NOMO-1 treated with dmso at 0.1 percent for 144 hours (cell line): ENCODE measurements around the gene GABPB1.

Source experiments
- DNase-seq: peaks from one replicate; lab custom pipeline; 2025; ENCODE audit not compliant: unreplicated experiment; lab: John Stamatoyannopoulos, UW

GABPB1 gene

GRCh38 chr15:50280271-50280670 lies 74.7 kb downstream of the GABPB1 start:
- DNase-seq = no peak

GRCh38 chr15:50278496-50278895 lies 76.5 kb downstream of the GABPB1 start:
- DNase-seq = peak; percentile 28

DNA sequence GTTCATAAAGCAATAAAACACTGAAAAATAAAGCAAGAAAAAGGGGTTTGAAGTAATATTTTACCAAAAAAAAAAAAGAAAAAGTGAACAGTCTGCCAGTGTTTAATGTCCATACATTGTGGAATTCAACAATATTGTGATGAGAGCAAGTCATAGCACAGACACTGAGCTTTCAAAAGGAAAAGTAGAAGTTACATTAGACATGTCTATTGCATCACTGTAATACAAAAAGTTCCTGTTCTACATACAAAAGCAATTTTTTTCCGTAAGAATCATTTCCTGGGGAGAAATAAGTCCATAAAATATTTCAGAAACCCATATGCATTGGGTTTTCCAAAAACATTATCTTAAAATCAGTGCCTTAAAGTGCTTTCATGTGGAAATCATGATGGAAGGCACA lies 77.6 kb downstream of the GABPB1 start:
- no peak for DNase-seq

DNA sequence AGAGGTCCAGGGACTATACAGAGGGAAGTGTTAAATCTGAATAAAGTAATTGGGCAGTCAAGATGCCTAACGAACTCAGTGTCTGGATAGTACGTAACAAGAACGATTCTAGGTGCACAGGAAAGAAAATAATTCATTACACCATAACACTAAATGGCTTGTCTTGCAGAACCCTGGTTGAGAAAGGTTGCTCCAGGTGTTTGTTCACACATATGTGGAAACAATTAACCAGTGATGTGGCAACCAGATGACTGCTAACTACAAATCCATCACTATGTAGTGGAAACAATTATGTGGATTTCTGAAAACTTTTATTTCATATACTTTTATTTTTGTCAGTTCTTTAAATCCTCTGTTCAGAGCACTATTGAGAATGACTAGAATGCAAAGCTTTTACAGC lies 79.1 kb downstream of the GABPB1 start:
- no peak for DNase-seq

DNA sequence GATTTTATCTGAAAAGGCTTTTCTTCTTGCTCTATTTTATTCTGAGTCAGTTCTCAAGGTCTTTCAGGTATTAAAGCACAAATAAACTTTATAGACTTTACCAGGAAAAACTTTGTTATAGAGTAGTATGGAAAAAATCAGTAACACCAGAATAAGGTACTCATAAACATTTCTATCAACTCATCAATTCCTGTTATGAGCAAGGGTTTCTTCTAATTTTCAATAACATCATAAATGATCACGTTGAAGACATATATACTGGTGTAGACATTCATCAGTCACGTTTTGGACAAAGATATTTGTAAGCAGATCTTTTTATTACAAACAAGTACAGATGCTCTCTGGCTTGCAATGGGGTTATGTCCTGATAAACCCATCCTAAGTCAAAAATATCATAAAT lies 79.9 kb downstream of the GABPB1 start:
- no peak for DNase-seq

DNA sequence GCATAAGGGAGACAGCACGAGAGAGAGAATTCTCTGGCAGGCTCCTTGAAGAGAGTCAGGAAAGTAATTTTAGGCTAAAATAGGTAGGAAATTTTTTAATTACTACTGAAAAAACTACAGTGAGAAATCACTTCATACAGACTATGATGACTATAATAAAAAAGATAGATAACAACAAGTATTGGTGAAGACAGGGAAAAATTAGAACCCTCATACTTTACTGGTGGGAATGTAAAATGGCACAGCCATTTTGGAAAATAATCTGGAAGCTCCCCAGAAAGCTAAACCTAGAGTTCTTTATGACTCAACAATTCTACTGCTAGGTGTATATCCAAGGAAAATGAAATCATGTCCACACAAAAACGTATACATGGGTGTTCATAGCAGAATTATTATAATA lies 87.4 kb downstream of the GABPB1 start:
- no peak for DNase-seq

GRCh38 chr15:50265620-50266019 lies 89.4 kb downstream of the GABPB1 start, which contains the start of gene HDC:
Gene HDC (minus strand): TSS chr15:50265726. CDS start chr15:50265623, 103 bp downstream.
- no peak for DNase-seq

- no peak for DNase-seq
Observed at GRCh38 chr15:50262533-50262932, 92.5 kb downstream of the GABPB1 start.

- DNase-seq = no peak
Observed at GRCh38 chr15:50261981-50262380, 93.0 kb downstream of the GABPB1 start.

DNA sequence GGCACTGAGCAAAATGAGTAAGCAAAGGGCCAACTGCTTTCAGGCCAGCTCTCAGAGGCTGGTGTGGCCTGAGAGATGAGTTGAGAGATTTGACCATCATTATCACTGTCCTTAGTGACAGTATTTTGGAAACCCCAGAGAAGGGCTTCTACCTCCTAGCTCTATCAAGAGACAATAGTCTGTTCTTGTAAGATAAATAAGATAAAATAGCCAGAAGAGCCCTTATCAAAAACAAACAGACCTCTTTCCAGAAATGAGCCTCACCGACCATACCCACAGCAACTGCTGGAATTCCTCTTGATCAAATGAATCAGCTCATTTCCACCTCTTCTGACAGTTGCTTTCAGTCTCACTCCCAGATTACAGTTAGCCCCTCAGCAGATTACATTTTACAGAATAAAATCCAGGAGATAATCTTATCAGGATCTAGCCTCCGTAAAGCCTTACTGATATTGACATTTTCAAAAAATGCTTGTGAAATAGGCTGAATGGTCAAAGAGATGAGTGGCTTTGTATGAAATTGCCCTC lies 94.0 kb downstream of the GABPB1 start:
- no peak for DNase-seq

GRCh38 chr15:50259276-50259675 lies 95.7 kb downstream of the GABPB1 start:
- no peak for DNase-seq

GRCh38 chr15:50257924-50258323 lies 97.1 kb downstream of the GABPB1 start:
- DNase-seq = peak; percentile 63

- DNase-seq = no peak
Observed at GRCh38 chr15:50257332-50257731, 97.7 kb downstream of the GABPB1 start.

- DNase-seq = no peak
Observed at GRCh38 chr15:50256188-50257041, 98.6 kb downstream of the GABPB1 start.

DNA sequence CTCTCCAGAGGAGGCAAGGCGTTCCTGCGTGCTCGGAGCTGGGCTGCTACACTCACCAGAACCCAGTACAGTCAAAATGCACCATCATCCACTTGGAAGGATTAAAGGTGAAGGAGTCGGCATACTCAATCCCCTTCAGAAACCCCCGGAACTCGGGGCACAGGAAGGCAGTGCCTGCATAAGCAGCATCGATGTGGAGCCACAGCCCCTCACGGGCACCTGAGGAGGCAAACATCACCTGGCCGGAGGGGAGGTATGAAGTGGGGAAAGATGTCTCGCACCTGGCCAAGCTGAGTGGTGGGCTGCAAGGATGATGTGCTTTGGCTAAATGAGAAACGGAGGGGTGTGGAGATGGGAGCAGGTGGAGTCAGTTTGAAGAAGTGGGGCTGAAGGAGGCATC lies 102.4 kb downstream of the GABPB1 start:
- no peak for DNase-seq

DNA sequence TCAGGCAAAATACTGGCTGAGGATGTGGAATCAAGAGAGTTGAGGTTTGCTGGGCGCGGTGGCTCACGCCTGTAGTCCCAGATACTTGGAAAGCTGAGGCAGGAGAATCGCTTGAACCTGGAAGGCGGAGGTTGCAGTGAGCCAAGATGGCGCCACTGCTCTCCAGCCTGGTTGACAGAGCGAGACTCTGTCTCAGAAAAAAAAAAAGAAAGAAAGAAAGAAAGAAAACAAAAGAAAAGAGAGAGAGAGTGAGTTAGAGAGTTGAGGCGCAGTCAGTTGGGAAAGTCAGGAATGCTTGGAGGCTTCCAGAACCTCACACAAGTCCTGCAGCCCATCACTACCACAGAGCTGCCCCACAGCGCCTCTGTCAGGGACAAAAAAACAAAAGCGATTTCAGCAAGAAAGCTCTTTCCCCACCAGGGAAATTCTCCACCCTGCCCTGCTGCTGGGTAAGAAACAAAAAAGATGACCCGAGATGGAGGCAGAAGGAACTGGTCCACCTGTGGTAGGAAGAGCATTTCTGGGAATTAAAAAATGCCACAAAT lies 103.3 kb downstream of the GABPB1 start:
- no peak for DNase-seq

GRCh38 chr15:50250760-50251394 lies 104.1 kb downstream of the GABPB1 start:
- no peak for DNase-seq

DNA sequence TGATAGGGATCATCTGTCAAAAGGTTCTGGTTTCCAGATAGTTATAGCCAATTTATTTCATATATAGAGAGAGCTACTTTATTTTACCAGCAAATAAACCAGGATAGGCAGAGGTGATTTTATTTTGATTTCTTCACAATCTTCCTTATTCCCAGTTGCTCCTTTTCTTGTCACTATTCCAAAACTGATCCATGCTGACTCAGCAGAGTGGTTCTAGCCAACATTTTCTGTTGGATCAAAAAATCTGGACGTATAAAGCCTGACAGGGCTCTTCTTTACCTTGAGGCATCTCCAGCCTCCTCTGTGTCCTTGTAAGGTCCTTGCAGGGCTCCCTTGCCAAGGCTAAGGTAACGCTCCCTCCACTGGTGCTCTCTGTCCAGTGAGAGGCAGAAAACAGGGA lies 105.3 kb downstream of the GABPB1 start:
- DNase-seq = no peak

- no peak for DNase-seq
Observed at GRCh38 chr15:50248994-50249582, 105.9 kb downstream of the GABPB1 start.

GRCh38 chr15:50247819-50248655 lies 107.0 kb downstream of the GABPB1 start:
- DNase-seq = peak; percentile 52

DNA sequence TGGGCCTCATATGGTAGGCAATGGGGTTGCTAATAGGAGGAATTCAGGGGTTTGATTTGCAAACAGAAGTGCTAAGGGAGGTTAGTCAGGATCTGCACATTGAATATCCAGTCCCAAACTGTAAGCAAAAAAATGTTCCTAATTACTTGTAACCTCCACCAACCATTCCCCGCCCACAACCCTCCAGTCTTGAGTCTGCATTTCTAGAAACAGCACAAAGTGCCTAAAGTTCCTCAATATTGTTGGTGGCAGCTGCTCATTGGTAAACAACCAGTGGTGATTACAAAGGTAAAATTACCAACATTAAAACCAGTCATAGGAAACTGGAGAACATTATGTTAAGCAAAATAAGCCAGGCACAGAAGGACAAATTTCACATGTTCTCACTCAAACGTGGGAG lies 108.4 kb downstream of the GABPB1 start:
- no peak for DNase-seq
